HepG2 (cell line): ENCODE results near the gene TCAP. TPM values are rescaled to one million over a fixed set of nuclear protein-coding genes. Genes with fewer than 3 reads are reported as not detected.

Source experiments
- AKAP8 ChIP-seq: sonication (generic); formaldehyde crosslinking; IDR thresholded peaks from 2 replicates; pipeline ENCODE4 v1.5.1; 2020; ENCODE audit warnings: mild to moderate bottlenecking, missing genetic modification reagents
- ARNT2 ChIP-seq: sonication (generic); formaldehyde crosslinking; IDR thresholded peaks from 2 replicates; pipeline ENCODE4 v1.8.0; 2022; ENCODE audit warnings: mild to moderate bottlenecking, low read depth, missing genetic modification reagents, moderate library complexity
- DNMT1 ChIP-seq: sonication (generic); formaldehyde crosslinking; IDR thresholded peaks from 2 replicates; pipeline ENCODE4 v1.5.1; 2020; ENCODE audit warnings: mild to moderate bottlenecking, missing genetic modification reagents
- ETV5 ChIP-seq: IDR thresholded peaks from 2 replicates; pipeline ENCODE4 v1.6.1; 2018; ENCODE audit warnings: missing biosample characterization, missing genetic modification reagents, inconsistent platforms, borderline replicate concordance
- ETV6 ChIP-seq: sonication (generic); formaldehyde crosslinking; conservative IDR thresholded peaks from 2 replicates; pipeline ENCODE4 v1.4.0; 2020; ENCODE audit warnings: missing genetic modification reagents
- HMG20B ChIP-seq: conservative IDR thresholded peaks from 2 replicates; pipeline ENCODE4 v1.6.1; 2016; ENCODE audit warnings: missing genetic modification reagents, missing compliant biosample characterization
- HNRNPL ChIP-seq: fragments of 200-400 bp; formaldehyde crosslinking; IDR thresholded peaks from 2 replicates; pipeline ENCODE4 v1.6.1; 2017; ENCODE audit warnings: mild to moderate bottlenecking, low read depth, low read length
- KLF15 ChIP-seq: sonication (generic); formaldehyde crosslinking; IDR thresholded peaks from 2 replicates; pipeline ENCODE4 v1.8.1; 2023; ENCODE audit warnings: borderline replicate concordance, mild to moderate bottlenecking, inconsistent platforms, missing genetic modification reagents, mixed read lengths
- MED8 ChIP-seq: sonication (generic); formaldehyde crosslinking; IDR thresholded peaks from 2 replicates; pipeline ENCODE4 v1.8.1; 2023; ENCODE audit warnings: mild to moderate bottlenecking, missing genetic modification reagents; ENCODE audit not compliant: insufficient replicate concordance
- NCOA5 ChIP-seq: sonication (generic); formaldehyde crosslinking; IDR thresholded peaks from 2 replicates; pipeline ENCODE4 v1.4.0; 2020; ENCODE audit warnings: missing genetic modification reagents
- RBAK ChIP-seq: sonication (generic); formaldehyde crosslinking; IDR thresholded peaks from 2 replicates; pipeline ENCODE4 v1.5.1; 2020; ENCODE audit warnings: mild to moderate bottlenecking, missing genetic modification reagents
- ZC3H13 ChIP-seq: sonication (generic); formaldehyde crosslinking; IDR thresholded peaks from 2 replicates; pipeline ENCODE4 v1.8.1; 2023; ENCODE audit warnings: mild to moderate bottlenecking, missing genetic modification reagents, moderate library complexity
- ZFP36 ChIP-seq: fragments of 150-350 bp; IDR thresholded peaks from 2 replicates; pipeline ENCODE4 v1.6.1; 2018; ENCODE audit warnings: borderline replicate concordance, low read length, low read depth; ENCODE audit not compliant: partially characterized antibody
- ZNF12 ChIP-seq: sonication (generic); formaldehyde crosslinking; IDR thresholded peaks from 2 replicates; pipeline ENCODE4 v1.5.0; 2020; ENCODE audit warnings: missing genetic modification reagents
- ZNF235 ChIP-seq: sonication (generic); formaldehyde crosslinking; IDR thresholded peaks from 2 replicates; pipeline ENCODE4 v1.8.1; 2023; ENCODE audit warnings: mild to moderate bottlenecking, missing genetic modification reagents, borderline replicate concordance
- ZNF281 ChIP-seq: sonication (generic); formaldehyde crosslinking; IDR thresholded peaks from 2 replicates; pipeline ENCODE4 v1.4.0; 2020; ENCODE audit warnings: missing genetic modification reagents, borderline replicate concordance
- ZNF414 ChIP-seq: sonication (generic); formaldehyde crosslinking; IDR thresholded peaks from 2 replicates; pipeline ENCODE4 v1.5.0; 2020; ENCODE audit warnings: missing genetic modification reagents
- ZNF441 ChIP-seq: sonication (generic); formaldehyde crosslinking; IDR thresholded peaks from 2 replicates; pipeline ENCODE4 v1.7.0; 2021; ENCODE audit warnings: missing genetic modification reagents, borderline replicate concordance
- ZNF496 ChIP-seq: sonication (generic); formaldehyde crosslinking; IDR thresholded peaks from 2 replicates; pipeline ENCODE4 v1.8.1; 2023; ENCODE audit warnings: mild to moderate bottlenecking, moderate library complexity, missing genetic modification reagents; ENCODE audit not compliant: insufficient replicate concordance
- ZNF547 ChIP-seq: sonication (generic); formaldehyde crosslinking; IDR thresholded peaks from 2 replicates; pipeline ENCODE4 v1.5.1; 2020; ENCODE audit warnings: mild to moderate bottlenecking, missing genetic modification reagents
- ZNF678 ChIP-seq: sonication (generic); formaldehyde crosslinking; IDR thresholded peaks from 2 replicates; pipeline ENCODE4 v1.4.0; 2020; ENCODE audit warnings: mild to moderate bottlenecking, missing genetic modification reagents
- polyA plus RNA-seq, 8 experiments: library from polyadenylated mRNA; depleted of rRNA in 3 of 8; stranded (reverse) in 7 of 8; unstranded in 1 of 8; fragments of >200 nt; fragmentation: Illumina TruSeq in 4 of 8; extraction: Trizol in 4 of 8; gene quantifications; 2 replicates each; pipeline versions ENCODE4 v1.2.1 to v1.2.3, GENCODE V29; 2011 to 2016; ENCODE audit warnings: low read depth in 4 of 8, missing spikeins in 1 of 8, mixed read lengths in 1 of 8; ENCODE audit not compliant: insufficient read depth in 1 of 8
- total RNA-seq, 5 experiments: library from RNA; depleted of rRNA; stranded (reverse); fragments of >200 nt; fragmentation: Illumina TruSeq; extraction: Trizol; gene quantifications; 2 replicates each; pipeline ENCODE4 v1.2.3, GENCODE V29; 2016; ENCODE audit warnings: low read depth in 1 of 5
- TF ChIP-seq, protein P1 (sequence below): sonication (generic); formaldehyde crosslinking; IDR thresholded peaks from 2 replicates; pipeline ENCODE4 v1.8.0; 2022; ENCODE audit warnings: missing genetic modification reagents, mild to moderate bottlenecking, inconsistent platforms, borderline replicate concordance

Gene TCAP
- total and polyA plus RNA-seq, 2 of the 13 experiments (the other 11 are each of a cell fraction or from before 2014, with no cell fraction given) = 0.24 to 0.65 TPM

GRCh38 chr17:39687546-39688474 lies 22.7 kb downstream of the TCAP start, which contains the start of gene PGAP3 (continued):
- peak; percentile 7; the same call in 1 of the 2 replicates for TF ChIP-seq ZNF281 (CRISPR knock-in tag)
- TF ChIP-seq ZNF441 (CRISPR knock-in tag) = 0 out of 2 replicates have a peak, but pooled peaks have one; percentile 20
- TF ChIP-seq RBAK (CRISPR knock-in tag) = no peak
- peak; percentile 57; the same call in 1 of the 2 replicates for TF ChIP-seq HMG20B (CRISPR knock-in tag)
- TF ChIP-seq NCOA5 (CRISPR knock-in tag) = 0 out of 2 replicates have a peak, but pooled peaks have one; percentile 17
- TF ChIP-seq DNMT1 (CRISPR knock-in tag) = no peak
- TF ChIP-seq ZNF496 (CRISPR knock-in tag) = no peak
- peak; percentile 82 for TF ChIP-seq ETV6
- 0 out of 2 replicates have a peak, but pooled peaks have one; percentile 49 for TF ChIP-seq ZNF12
- no peak for TF ChIP-seq ZFP36
- TF ChIP-seq ARNT2 = peak; percentile 80; the same call in 1 of the 2 replicates
- peak; percentile 65; the same call in 1 of the 2 replicates for TF ChIP-seq ZNF678 (CRISPR knock-in tag)
- TF ChIP-seq HNRNPL = no peak
- peak; percentile 36; the same call in 1 of the 2 replicates for TF ChIP-seq KLF15
- peak; percentile 94 for TF ChIP-seq ETV5 (CRISPR knock-in tag)
- 0 out of 2 replicates have a peak, but pooled peaks have one; percentile 1 for TF ChIP-seq ZNF547 (CRISPR knock-in tag)
- TF ChIP-seq ZC3H13 = 0 out of 2 replicates have a peak, but pooled peaks have one; percentile 54
- TF ChIP-seq, protein P1, sequence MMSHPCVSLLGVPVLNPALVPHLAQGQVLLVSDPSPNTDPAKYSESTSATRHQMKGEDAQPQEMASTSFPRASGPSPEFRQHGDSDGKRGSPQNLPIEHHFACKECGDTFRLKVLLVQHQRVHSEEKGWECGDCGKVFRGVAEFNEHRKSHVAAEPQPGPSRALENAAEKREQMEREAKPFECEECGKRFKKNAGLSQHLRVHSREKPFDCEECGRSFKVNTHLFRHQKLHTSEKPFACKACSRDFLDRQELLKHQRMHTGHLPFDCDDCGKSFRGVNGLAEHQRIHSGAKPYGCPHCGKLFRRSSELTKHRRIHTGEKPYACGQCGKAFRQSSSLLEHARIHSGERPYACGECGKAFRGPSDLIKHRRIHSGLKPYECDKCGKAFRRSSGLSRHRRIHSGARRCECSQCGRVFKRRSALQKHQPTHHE (CRISPR knock-in tag) = no peak
- TF ChIP-seq ZNF414 = peak; percentile 26; the same call in 1 of the 2 replicates
- TF ChIP-seq AKAP8 (CRISPR knock-in tag) = no peak
- no peak for TF ChIP-seq MED8 (CRISPR knock-in tag)
- TF ChIP-seq ZNF235 (CRISPR knock-in tag) = no peak
